Glomerular visceral epithelial cell (primary cell): ENCODE measurements around the gene NXPH2.

Experiments
- DNase-seq: peaks from one replicate; pipeline ENCODE4 v3.0.0-alpha.2; 2016; ENCODE audit errors: extremely low spot score

Gene NXPH2

DNA sequence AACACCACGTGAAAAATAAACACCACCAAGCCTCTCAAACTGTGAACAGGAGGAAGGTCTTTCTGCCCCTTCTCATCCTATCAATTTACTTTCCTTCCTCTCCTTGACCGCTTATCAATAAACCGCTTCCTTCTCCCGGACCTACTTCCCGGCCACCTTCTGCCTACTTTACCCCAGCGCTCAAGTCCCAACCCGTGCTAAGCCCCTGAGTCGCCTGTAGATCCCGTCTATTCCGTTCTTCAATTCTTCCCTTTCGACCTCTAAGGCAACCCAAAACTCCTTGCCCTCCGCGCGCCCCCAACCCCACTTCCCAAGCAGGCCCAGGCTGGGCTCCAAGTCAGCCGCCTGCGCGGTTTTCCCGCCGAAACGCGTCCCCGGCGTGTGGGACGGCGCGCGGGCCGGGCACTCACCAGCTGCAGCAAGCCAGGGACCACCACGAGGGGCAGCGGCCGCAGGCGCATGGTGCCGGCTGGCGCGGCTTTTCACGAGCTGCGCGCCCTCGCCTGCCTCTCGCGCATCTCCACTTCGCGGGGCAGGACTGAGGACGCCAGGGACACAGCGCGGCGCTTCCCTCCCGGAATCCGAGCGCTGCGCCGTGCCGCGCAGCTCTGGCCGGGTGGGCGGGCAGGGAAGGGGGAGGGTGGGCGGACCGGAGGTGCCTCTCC is at the start of gene NXPH2:
NXPH2 (minus strand) TSS at position 610 of the 665 bp plus-strand sequence; CDS start at position 461, 149 bp downstream.
- peak; percentile 50 for DNase-seq

DNA sequence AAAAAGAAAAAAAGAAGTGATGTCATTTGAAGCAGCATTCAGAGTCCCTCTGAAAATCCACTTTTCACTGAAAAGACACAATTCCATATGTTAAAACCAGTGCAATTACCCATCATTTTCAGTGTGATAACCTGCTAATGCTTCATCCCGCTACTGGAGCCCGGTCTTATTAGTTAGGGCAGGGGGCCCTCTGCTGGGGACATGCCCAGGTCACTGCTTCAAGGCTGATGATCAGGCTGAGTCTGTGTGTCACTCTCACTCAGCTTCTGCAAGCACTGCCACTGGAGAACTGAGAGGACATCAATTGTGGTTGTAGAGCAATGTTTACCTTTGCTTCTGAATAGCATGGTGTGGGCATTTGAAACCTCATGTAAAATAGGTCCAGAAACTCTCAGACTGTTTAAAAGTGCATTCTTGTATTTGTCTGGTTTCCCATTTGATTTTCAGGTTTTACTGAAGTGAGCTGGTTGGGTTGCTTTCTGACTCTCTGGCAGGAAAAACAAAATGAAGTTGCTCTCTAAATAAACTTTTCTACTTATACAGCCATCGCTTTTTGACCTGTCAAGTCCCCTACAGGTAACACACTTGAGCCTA is 49.2 kb upstream of the NXPH2 start:
- DNase-seq, result peak; percentile 43

DNA sequence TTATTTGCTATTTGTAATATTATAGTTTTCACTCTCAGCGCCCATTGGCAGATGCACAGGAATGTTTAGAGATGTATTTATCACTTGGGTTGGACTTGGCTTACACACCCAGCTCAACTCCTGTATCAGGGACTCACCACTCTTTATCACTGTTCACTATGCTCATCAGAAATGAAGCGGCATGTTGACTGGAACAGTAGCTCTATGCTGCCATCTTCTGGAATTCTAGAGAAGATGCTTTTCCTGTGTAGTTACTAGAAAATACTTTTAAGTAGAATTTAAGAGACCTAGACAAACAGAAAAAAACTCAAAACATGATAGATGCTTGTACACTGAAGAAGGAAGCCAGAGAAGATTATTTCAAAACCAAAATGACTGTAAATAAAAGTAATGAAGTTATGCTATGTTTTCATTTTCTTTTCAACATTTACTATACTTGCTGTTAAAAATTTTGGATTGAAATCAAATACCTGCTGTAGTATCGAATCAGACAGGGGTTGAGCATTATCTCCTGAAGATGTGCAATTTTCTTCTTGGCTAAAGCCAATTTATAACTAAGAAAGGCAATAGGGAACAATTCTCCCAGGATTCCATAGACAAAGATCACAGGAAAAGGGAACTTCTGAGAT is 47.4 kb upstream of the NXPH2 start:
- peak; percentile 69 for DNase-seq

DNA sequence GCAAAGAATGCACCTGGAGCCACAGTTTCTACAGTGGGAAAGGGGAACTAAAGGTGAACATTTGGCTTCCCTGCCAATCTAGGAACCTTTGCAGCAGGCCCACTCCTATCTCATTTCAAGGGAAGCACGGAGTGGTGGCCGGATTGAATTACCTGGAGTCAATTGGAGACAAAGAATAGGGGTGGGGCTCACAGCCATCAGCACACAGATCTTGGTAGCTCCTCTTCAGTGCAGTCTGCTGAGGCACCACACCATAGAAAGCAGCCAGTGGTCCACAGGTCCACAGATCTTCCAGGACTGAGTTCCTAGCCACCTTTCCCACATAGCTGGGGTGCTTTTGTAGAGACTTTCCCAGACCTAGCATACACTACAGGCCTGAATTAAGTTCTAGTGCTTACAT is 43.5 kb upstream of the NXPH2 start:
- no peak for DNase-seq

DNA sequence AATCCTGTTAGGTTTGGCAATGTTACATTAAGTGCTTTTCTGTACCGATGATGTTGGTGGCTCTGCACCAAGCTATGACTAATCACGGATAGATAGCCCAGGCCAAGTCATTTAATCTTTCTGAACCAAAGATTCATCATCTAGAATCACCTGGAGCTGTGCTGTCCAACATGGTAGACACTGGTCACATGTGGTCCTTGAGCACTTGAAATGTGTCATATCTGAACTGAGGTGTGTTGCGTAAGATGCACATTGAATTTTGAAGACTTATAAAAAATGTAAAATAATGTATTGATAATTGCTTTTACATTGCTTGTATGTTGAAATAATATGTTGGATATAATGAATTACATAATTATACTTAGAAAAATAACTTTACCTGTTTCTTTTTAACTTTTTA is 39.8 kb upstream of the NXPH2 start:
- DNase-seq, result no peak

DNA sequence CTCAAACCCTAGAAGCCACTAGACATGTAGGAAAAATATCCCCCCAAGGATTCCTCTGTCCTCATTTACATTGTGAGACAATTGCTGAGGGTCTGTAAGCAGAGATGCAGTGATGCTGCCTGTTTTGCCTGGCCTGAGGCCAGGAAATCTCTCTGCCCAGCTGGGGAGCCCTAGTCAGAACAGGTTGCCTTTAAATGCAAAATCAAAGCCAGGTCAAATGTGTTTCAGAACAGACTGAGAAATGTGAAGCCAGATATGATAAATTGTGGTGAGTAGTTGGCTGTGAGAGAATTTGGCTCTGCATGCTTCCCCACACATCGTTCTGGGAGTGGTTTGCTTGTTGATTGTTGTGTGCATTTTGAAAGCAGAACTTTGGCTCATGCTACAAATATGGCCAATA is 38.4 kb upstream of the NXPH2 start:
- no peak for DNase-seq

DNA sequence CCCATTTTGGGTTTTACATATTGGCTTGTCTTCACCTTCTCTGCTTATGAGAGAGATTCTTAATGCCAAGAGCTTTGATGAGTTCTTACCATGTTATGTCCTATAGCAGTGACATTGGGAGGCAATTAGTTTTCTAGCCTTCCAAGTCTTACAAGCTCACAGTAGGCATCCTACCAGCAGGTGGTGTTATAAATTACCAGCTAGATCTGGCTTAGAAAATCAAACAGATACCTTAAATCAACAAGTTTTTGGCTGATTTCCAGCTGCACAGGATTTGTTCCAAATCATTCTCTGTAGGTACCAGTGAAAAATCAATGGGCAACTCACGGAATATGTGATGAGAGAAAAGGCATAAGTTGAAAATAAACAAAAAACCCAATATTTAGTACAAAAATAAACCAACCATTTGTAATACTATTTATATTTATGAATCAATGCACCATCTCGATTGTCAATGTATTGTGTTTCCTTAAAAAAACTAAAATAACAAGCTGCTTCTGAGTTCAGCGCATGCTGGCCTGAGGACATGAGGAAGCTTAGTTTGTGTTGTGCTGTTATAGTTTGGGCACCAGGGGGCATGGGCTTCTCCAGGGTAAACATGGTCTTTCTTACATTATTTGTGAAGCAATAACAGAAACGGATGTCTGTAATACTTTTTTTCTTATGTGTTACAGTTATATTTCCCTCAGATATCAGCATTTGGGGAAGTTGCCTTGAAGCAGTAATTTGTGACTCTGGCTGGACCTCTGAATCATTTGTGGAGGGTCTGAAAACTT is 34.1 kb upstream of the NXPH2 start:
- DNase-seq, result no peak

DNA sequence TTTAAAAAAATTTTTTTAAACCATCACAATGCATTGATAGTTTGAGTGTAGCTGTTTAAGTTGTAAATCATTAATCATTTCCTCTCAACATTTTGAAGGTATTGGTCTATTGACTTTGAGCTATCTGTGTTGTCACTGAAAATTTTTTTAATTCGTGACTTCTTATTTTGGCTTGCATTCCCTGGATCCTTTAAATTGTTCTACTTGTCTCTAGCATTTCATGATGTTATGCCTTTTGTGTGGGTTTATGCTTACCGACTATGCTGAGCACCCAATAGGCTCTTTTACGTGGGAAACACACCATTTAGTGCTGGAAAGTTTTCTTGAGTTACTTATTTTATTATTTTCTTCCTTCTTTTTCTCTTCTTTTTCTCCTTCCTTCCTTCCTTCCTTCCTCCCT is 31.2 kb upstream of the NXPH2 start:
- DNase-seq, result no peak

DNA sequence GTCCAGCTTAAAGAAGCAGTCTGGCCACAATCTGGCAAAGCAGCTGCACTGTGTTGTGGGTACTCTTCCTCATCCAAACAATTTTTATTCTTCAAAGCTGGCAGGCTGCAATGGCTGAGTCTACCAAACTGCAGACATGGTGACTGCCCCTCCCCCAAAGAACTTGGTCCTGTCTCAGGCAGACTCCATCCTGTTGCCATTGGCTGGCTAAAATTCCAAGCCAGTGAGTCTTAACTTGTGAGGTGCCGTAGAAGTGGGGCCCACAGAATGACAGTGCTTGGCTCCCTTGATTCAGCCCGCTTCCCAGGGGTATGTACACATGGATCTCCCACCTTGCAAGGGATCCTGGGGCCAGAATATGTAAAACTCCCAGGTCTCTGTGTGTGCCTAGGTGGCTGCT is 14.5 kb upstream of the NXPH2 start:
- DNase-seq, result peak; percentile 22

DNA sequence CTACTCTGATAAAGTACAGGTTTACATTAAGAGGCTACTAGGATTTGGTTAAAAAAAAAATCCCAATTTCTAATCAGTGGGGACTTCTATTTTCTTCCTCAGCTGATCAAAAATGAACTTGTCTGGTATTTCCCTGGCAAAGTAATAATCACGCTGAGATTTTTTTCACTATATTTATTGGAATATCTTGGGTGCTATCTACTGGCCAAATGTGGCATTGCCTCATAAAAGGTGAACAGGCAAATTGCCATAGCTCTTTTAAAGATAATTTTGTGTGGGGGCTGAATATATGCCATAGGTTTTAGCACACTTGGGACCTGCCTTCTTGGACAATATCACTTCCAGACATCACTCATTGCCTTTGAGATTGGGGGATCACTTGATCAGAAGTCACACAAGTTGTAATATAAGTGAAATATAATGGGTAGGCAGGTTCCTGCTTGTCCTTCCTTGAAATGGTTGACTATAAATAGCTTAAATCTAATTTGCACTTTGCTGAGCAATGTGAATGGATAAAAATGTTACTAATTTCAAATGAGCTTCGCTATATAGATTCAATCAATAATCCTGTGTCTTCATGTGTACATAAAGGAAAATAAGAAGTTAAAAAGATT is 7.0 kb upstream of the NXPH2 start:
- peak; percentile 58 for DNase-seq

DNA sequence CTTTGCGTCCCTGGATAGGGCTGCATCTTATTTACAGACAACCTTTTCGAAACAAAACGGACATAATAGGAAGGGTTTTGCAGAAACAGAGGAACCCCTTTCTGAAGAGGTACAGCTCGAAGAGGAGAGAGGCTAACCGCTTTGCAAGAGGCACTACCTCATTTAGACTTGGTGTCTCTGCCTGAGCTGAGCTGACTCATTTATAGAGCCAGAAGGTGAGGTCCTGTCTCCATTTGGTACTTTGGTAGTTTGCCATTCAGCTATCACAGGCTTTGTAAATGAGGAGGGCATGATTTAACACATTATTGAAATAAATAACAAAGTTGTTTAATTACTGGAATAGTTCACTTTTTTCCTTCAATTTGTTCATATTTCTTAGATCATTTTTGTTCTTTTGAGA is 2.2 kb upstream of the NXPH2 start:
- no peak for DNase-seq

DNA sequence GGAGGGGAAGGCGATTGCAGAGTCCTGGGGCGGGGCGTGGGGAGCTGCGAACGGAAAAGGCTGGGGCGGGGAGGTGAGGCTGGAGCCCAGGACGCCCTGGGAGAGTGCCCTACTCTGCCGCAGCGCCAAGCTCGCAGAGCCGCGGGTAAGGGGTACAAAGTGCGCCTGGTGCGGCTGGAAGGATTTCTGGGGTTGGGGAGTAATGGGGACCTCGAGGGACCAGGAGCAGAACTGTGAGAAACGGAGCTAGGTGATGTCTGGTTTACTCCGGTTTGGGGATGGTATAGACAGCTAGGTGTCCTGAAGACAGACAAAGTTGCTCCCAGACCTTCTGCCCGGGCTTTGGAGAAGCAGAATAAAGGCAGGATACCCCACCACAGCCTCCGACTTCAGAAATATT is 718 bp upstream of the NXPH2 start:
- no peak for DNase-seq

DNA sequence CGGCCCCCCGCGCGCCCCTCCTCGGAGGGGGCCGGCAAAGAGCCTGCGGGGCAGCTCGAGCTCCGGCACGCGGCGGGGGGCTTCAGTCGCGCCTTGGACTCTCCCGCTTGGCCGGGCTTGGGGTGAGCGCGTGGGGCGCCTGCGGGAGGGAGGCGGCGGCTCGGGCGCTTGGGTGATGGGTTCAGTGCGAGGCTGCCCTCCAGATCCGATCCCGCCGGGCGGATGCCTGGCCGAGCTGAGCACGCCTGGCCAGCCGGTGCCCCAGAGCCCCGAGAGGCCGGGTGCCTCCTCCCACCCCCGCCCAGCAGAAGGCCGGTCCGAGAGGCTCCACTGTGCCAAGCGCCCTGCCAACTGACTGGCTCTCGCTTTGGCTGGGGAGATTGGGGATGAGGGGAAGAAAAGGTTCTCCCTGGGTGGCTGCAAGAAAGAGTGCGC is 273 bp upstream of the NXPH2 start:
- DNase-seq, result peak; percentile 30

DNA sequence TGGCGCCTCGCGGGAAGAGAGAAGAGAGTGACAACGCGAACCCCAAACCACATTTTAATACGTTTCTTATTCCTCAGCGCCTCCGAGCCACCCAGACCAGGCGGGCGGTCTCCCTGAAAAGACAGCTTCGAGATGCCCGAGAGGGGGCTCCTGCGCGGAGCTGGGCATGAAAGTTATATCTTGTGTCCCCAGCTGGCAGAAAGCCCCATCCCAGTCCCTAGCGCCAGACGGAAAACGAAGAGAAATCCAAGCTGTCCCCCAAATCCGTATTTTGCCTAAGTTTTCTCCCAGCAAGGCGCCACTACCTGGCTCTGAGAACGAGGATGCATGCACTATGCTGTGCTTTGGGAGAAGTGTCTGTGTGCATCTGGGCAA is 797 bp downstream of the NXPH2 start:
- peak; percentile 18 for DNase-seq

DNA sequence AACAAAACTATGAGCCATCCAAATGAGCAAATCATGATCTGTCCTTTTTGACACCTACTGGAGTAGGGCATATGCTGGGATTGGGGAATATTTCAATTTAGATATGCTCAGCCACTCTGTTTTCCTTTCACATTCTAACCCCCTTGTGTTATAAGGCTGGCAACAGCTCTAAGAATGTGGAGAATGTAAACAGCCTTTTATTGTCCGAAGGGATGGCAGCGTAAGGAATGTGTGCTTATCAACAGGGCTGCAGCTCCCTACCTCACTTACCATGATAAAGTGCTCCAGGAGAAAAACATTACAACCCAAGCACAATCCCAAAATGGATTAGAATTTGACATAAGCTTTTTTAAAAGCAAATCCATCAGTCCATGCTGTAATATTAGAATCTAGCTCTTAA is 2.2 kb downstream of the NXPH2 start:
- DNase-seq, result peak; percentile 53

DNA sequence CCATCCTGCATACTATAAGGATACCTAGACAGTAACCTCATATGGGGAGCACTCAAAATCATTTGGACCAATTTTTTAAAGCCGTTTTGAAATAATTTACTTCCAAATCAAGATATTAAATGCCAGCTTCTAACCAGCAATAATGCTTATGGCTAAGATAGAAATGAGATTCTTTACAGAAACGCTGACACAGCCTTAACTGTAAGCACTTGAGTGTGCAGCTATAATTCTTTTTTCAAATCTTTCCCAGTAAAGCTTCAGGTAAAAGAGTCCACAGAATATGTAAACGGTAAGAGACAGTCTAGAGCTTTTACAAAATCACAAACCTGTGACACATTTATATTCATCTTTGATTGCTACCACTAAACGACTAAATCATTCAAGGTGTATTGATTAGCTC is 4.5 kb downstream of the NXPH2 start:
- no peak for DNase-seq

DNA sequence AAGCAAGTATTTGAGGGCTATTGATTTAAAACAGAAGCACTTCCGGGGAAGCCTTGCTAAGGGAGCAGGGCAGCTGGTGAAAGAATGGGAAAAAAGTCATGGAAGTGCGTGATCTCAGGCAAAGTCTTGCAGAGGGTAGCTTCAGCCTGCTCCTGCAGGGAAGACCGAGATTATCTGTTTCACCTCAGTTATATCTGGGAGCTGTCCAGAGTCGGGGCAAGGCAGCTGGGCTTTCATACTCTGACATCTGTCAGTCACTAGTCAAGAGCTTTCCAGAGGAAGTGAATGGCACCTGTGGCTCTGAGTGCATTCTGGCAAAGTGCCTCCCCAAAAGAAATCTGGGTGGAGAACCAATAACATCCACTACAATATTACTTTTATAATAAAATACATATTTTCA is 8.7 kb downstream of the NXPH2 start:
- DNase-seq, result no peak

DNA sequence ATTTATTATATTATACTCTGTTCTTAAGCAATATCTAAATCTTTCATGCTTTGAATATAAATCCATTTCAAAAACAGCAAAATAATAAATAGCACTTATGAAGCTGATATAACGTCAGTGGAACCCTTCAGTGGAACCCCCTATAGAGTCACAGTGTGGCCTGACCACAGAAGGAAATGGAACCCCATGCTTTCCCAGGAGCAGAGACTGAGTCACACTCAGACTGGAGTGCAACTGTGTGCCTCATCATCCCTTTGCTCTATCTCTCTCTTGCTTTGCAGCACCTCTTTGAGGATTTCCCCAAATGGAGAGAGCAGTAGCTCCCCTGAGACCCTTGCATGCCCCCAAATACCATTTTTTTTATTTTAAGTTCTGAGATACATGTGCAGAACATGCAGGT is 13.1 kb downstream of the NXPH2 start:
- DNase-seq, result peak; percentile 11

DNA sequence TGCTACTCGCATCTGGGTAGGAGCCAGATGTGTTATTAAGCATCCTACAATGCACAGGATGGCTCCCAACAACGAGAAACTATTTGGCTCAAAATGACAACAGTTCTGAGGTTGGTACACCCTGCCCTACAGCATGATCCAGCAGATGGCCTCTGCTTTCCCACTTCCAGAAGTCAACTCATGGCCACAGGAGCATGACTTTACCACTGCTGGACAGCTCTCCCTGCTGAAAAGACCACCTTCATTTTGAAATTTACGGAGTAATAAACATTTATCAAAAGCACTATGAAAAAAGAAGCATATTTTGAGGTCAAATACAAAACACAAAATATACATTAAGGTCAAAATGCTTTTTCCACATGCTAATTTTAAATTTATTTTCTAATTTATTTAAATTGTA is 13.7 kb downstream of the NXPH2 start:
- DNase-seq, result no peak

DNA sequence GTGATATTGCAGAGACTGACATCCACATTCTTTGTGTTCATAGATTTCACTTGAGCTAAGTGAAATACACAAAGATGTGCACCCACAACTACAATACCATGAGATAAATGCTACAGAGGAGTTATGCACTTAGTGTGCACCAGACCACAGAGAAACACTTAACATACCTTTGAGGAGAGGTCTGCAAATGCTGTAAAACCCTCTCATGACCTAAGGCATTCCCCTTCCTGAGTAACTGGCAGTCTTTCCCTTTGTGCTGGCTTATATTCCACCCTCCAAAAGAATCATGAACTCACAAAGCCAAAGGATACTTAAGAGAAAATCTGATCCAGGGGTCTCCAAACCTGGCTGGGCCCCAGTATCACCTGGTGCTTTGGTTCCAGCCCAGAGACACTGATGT is 16.2 kb downstream of the NXPH2 start:
- DNase-seq, result no peak

DNA sequence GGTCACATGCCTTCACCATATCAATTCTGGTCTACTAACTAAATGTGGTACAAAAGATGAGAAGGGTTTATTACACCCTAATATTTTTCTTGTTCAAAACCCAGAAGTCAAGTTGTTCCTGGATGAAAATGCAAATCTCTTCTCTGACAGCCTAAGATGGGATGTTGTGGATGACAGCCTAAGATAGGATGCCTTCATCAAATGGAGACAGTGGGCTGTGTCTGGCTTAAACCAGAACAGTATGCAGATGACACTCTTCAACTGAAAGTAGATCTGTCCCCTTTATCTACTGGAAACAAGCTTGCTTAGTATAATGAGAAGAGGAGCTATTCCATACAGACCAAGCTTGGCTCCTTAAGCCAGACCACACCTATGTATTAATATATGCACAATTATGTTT is 17.7 kb downstream of the NXPH2 start:
- no peak for DNase-seq

DNA sequence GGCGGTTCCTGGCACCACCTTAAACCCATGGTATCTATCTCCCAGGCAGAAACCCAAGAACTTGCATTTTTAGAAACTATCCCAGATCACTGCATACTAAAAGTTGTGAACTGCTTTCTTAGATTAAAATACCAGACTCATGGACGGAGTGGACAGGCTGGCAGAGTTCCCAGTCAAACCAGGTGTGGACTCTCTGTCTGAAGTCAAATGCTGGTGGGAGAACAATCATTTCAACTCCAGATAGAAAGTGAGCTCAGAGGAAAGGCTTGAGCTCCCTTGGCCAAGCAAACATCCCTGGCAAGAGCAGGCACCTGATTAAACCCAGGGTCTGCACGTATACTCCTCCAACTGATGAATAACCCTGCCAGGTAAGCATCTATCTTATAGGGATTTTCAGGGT is 19.5 kb downstream of the NXPH2 start:
- no peak for DNase-seq
